Caki2 (cell line): ENCODE measurements around the gene ASPRV1. TPM values are rescaled to one million over a fixed set of nuclear protein-coding genes. Genes with fewer than 3 reads are reported as not detected.
A peak's percentile ranks its signal among the peaks of the same experiment; 100 is the strongest.

ENCODE experiments used
- DNase-seq: peaks from one replicate; pipeline ENCODE4 v3.0.0-alpha.2; 2015; ENCODE audit warnings: low read depth
- in situ Hi-C: cut with HindIII; loops from 2 replicates; pipeline ENCODE4 v1.10.0; 2016; ENCODE audit warnings: low sequenced_read_pairs, low pct_unique_long_range_greater_than_20kb, mixed read lengths
- total RNA-seq: library from RNA; depleted of rRNA; stranded (reverse); fragments of >200 nt; shearing (Covaris generic); gene quantifications from 2 replicates; pipeline ENCODE4 v1.2.3, GENCODE V29; 2014; ENCODE audit warnings: low replicate concordance; rRNA removed

Gene ASPRV1
- total RNA-seq, 1 experiment from 2014 or later: 0.81 TPM

- in situ Hi-C loops: no loop called here
- DNase-seq: no peak
These were observed 28.9 kb downstream of the ASPRV1 start for GRCh38 chr2:69932596-69932922.

- in situ Hi-C loops: no loop called here
- no peak for DNase-seq
These were observed 29.4 kb downstream of the ASPRV1 start for GRCh38 chr2:69931832-69932595.

- DNase-seq: no peak
- in situ Hi-C loops: no loop called here
These were observed 34.4 kb downstream of the ASPRV1 start for GRCh38 chr2:69926849-69927515.

DNA sequence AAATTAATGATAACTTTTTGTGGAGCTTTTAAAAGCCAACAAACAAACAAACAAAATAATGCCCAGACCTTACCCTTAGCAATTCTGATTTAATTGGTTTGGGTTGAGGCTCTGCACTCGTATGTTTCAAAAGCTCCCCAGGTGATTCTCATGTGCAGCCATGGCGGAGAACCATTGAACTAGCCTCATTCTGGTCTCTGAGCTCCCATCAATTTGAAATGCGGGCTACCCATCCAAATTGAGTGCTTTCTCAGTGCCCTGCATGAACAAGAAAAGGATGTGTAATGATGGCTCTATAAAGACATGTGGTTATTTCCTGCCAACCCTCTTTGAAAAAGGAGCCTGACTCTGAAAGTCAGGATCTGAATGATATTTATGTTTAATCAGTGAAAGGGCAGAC is 38.3 kb downstream of the ASPRV1 start:
- in situ Hi-C loops: no loop called here

DNA sequence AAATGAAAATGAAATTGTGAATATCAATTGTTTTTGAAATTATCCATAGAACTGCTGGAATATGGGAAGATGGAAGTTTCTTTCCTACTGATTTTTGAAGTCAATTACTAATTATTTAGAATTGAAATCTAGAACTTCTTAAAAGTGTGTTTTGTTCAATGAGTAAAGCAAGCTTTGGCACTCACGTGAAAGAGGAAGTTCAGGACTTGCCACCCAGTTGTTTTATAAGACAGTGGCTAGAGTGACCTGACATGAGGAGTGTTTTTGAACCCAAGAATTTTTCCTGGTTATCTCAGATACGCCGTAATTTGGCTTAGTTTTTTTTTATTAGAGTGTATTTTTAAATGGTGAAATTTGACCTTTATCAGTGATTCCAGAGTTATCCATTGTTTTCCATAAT is 43.0 kb downstream of the ASPRV1 start:
- in situ Hi-C loops: no loop called here
- DNase-seq: no peak

More for the DNA sequence above, 38.3 kb downstream of the ASPRV1 start:
- no peak for DNase-seq

DNA sequence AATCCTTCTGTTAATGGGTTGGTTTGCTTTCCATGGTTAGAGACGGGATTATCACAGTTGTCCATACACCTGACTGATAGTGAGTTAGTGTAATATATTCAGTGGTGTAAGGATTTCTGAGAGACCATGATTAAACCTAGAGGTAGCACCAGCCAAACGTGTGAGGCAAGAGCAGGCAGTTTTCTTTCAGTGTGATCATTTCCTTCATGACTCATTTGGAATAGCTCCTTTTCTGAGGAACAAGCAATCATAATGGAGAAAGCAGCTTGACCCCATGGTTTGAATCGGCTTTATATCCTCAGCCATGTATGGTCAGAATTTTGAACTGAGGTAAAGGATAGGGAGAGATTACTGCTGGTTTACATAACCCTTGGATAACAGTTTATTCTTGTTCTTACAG is 43.6 kb downstream of the ASPRV1 start:
- DNase-seq: peak; percentile 40
- in situ Hi-C loops: no loop called here

DNA sequence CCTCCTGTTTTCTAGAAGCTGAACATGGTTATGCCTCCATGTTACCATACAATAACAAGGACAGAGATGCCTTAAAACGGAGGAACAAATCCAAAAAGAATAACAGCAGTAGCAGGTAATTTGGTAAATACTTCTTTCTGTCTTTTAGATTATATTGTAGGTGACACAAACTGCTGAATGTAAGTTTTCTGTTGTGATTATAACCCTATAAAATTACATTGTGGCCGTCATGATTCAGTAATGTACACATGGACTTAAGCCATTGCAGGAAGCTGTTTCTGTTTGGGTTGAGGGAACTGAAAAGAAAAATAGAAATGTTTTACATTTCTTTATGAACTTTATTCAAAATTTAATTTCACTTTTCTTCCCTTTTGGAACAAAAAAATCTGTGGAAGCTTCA is 45.3 kb downstream of the ASPRV1 start:
- in situ Hi-C loops: no loop called here

GRCh38 chr2:69914950-69915945 is 46.2 kb downstream of the ASPRV1 start, which contains the start of gene MXD1:
Gene MXD1 (plus strand): TSS chr2:69915109. CDS start chr2:69915331, 222 bp downstream.
- DNase-seq: no peak
- in situ Hi-C loops: no loop called here

More for the DNA sequence above, 45.3 kb downstream of the ASPRV1 start:
- no peak for DNase-seq

DNA sequence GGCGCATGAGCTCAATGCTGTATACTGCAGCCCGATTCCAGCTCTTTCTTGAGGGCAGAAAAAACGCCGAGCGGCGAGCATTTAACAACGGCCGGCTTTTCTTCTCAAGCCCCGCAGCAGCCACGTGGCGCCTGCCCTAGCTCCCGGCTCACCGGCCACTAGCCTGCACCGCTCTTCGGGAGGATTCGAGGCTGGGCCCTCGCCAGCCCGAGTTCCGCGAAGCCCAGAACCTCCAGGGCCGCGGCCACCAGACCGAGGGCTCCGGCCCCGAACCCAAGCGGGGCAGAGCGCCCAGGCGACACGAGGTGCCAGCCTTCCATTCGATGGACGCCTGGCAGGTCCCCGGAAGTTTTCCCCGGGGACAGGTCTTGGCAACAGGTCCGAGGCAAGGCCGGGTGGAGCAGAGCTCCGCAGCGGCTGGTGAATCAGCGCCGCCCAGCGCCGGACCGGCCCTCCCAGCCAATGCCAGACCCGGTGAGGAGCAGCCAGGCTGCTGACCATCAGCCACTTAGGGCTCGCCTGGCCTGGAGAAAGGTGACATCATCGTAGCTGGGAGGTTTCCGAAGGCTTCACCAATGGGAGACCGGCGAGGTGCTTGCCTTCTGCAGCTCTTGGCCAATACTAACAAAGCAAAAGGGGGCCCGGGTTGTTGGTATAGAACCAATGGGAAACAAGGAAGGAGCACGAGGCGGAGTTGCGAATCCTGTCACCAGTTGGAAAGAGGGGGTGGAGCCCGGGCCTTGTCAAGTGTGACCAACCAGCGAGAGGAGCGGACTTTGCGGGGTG is 47.1 kb downstream of the ASPRV1 start:
- in situ Hi-C loops: no loop called here
- DNase-seq: peak; percentile 100

- DNase-seq: no peak
- in situ Hi-C loops: no loop called here
These were observed 49.4 kb downstream of the ASPRV1 start for GRCh38 chr2:69911985-69912563.

Other genes with a start within 250 kb of the ASPRV1 start
- 309 and 330 TPM in 2 replicates for gene ANXA4, start 219.5 kb downstream of the ASPRV1 start, total RNA-seq
- 12.8 and 16.9 TPM in 2 replicates for gene GMCL1, start 132.0 kb downstream of the ASPRV1 start, total RNA-seq
- 79.2 and 99.1 TPM in 2 replicates for gene SNRNP27, start 67.7 kb downstream of the ASPRV1 start, total RNA-seq
- gene MXD1, start 46.5 kb downstream of the ASPRV1 start, total RNA-seq: 0.52 and 0.88 TPM in 2 replicates
- 127 and 135 TPM in 2 replicates for gene PCBP1, start 125.8 kb upstream of the ASPRV1 start, total RNA-seq
- gene C2orf42, start 229.4 kb upstream of the ASPRV1 start, total RNA-seq: 12.7 and 14.0 TPM in 2 replicates